GM18508 (cell line): Measurements from ENCODE around the gene FEZ2.

Experiments
- ATAC-seq: cut with Tn5 transposase; IDR thresholded peaks from one replicate; pipeline ENCODE4 v1.9.1; 2021; ENCODE audit warnings: moderate number of reproducible peaks; ENCODE audit not compliant: insufficient read depth, unreplicated experiment

Gene FEZ2

GRCh38 chr2:36536776-36537175 is 61.2 kb downstream of the FEZ2 start:
- ATAC-seq = no peak

GRCh38 chr2:36535099-36535498 is 62.9 kb downstream of the FEZ2 start:
- no peak for ATAC-seq

GRCh38 chr2:36534275-36534799 is 63.6 kb downstream of the FEZ2 start:
- ATAC-seq = no peak

GRCh38 chr2:36530983-36531354 is 67.0 kb downstream of the FEZ2 start:
- no peak for ATAC-seq

GRCh38 chr2:36530178-36530982 is 67.6 kb downstream of the FEZ2 start:
- peak; percentile 61 for ATAC-seq

- ATAC-seq = no peak
Measured at GRCh38 chr2:36528766-36529392, 69.1 kb downstream of the FEZ2 start.

- peak; percentile 51 for ATAC-seq
Measured at GRCh38 chr2:36528274-36528673, 69.7 kb downstream of the FEZ2 start.

GRCh38 chr2:36526226-36526625 is 71.7 kb downstream of the FEZ2 start:
- no peak for ATAC-seq

- no peak for ATAC-seq
Measured at GRCh38 chr2:36525245-36525644, 72.7 kb downstream of the FEZ2 start.

- ATAC-seq = no peak
Measured at GRCh38 chr2:36523153-36523552, 74.8 kb downstream of the FEZ2 start.

GRCh38 chr2:36520431-36520830 is 77.5 kb downstream of the FEZ2 start:
- no peak for ATAC-seq

GRCh38 chr2:36516136-36516870 is 81.7 kb downstream of the FEZ2 start:
- ATAC-seq = no peak

GRCh38 chr2:36515538-36515937 is 82.4 kb downstream of the FEZ2 start:
- no peak for ATAC-seq

- no peak for ATAC-seq
Measured at GRCh38 chr2:36513661-36514060, 84.3 kb downstream of the FEZ2 start.

- ATAC-seq = no peak
Measured at GRCh38 chr2:36512705-36513104, 85.3 kb downstream of the FEZ2 start.

GRCh38 chr2:36511858-36512603 is 85.9 kb downstream of the FEZ2 start:
- no peak for ATAC-seq

GRCh38 chr2:36509075-36509474 is 88.9 kb downstream of the FEZ2 start:
- no peak for ATAC-seq

- ATAC-seq = peak; percentile 71
Measured at GRCh38 chr2:36507408-36507812, 90.6 kb downstream of the FEZ2 start.
